ENCODE results near the gene ADCY9.

Gene ADCY9

GRCh38 chr16:3988824-3989223 is 127.4 kb downstream of the ADCY9 start:
- Histone ChIP-seq H3K27me3 (ENCODE audit: insufficient read depth, low read length) (no peaks in the 10 kb centered on the region), H3K27ac (ENCODE audit: low read depth, low read length) (no peak overlapping the region), H3K4me1 (ENCODE audit: control insufficient read depth, insufficient read depth, low read length, unreplicated experiment) (no peaks in the 10 kb centered on the region), H2AFZ (ENCODE audit: low read length, unreplicated experiment) (no peak overlapping the region), H3K79me2 (ENCODE audit: control insufficient read depth, insufficient read depth, low read length, unreplicated experiment) (no peaks in the 10 kb centered on the region), H3K36me3 (ENCODE audit: insufficient read depth, low read length) (no peaks in the 10 kb centered on the region), H3K4me3 (ENCODE audit: low read depth, low read length) (no peak overlapping the region)

- Histone ChIP-seq H3K4me1 (ENCODE audit: control insufficient read depth, insufficient read depth, low read length, unreplicated experiment) (no peaks in the 10 kb centered on the region), H2AFZ (ENCODE audit: low read length, unreplicated experiment) (no peak overlapping the region), H3K27ac (ENCODE audit: low read depth, low read length) (no peak overlapping the region), H3K27me3 (ENCODE audit: insufficient read depth, low read length) (no peaks in the 10 kb centered on the region), H3K79me2 (ENCODE audit: control insufficient read depth, insufficient read depth, low read length, unreplicated experiment) (no peaks in the 10 kb centered on the region), H3K4me3 (ENCODE audit: low read depth, low read length) (no peak overlapping the region), H3K36me3 (ENCODE audit: insufficient read depth, low read length) (no peaks in the 10 kb centered on the region)
Measured at GRCh38 chr16:3988011-3988410, 128.2 kb downstream of the ADCY9 start.

GRCh38 chr16:3987231-3987630 is 129.0 kb downstream of the ADCY9 start:
- Histone ChIP-seq H3K27ac (ENCODE audit: low read depth, low read length) (no peak overlapping the region), H2AFZ (ENCODE audit: low read length, unreplicated experiment) (no peak overlapping the region), H3K27me3 (ENCODE audit: insufficient read depth, low read length) (no peaks in the 10 kb centered on the region), H3K36me3 (ENCODE audit: insufficient read depth, low read length) (no peaks in the 10 kb centered on the region), H3K4me3 (ENCODE audit: low read depth, low read length) (no peak overlapping the region), H3K4me1 (ENCODE audit: control insufficient read depth, insufficient read depth, low read length, unreplicated experiment) (no peaks in the 10 kb centered on the region), H3K79me2 (ENCODE audit: control insufficient read depth, insufficient read depth, low read length, unreplicated experiment) (no peaks in the 10 kb centered on the region)

GRCh38 chr16:3986235-3986544 is 130.1 kb downstream of the ADCY9 start:
- H3K4me3 ChIP-seq (ENCODE audit: low read depth, low read length): no peak overlapping the region
- no peak overlapping the region for H3K27ac ChIP-seq (ENCODE audit: low read depth, low read length)
- no peaks in the 10 kb centered on the region for H3K79me2 ChIP-seq (ENCODE audit: control insufficient read depth, insufficient read depth, low read length, unreplicated experiment)
- peaks cover under 1% of the 10 kb centered on the region for H3K4me1 ChIP-seq (ENCODE audit: control insufficient read depth, insufficient read depth, low read length, unreplicated experiment)
- H3K36me3 ChIP-seq (ENCODE audit: insufficient read depth, low read length): no peaks in the 10 kb centered on the region
- no peaks in the 10 kb centered on the region for H3K27me3 ChIP-seq (ENCODE audit: insufficient read depth, low read length)
- H2AFZ ChIP-seq (ENCODE audit: low read length, unreplicated experiment): no peak overlapping the region

- H3K4me3 ChIP-seq (ENCODE audit: low read depth, low read length): no peak overlapping the region
- no peak overlapping the region for H2AFZ ChIP-seq (ENCODE audit: low read length, unreplicated experiment)
- no peaks in the 10 kb centered on the region for H3K27me3 ChIP-seq (ENCODE audit: insufficient read depth, low read length)
- no peak overlapping the region for H3K27ac ChIP-seq (ENCODE audit: low read depth, low read length)
- H3K4me1 ChIP-seq (ENCODE audit: control insufficient read depth, insufficient read depth, low read length, unreplicated experiment): peaks cover 12% of the 10 kb centered on the region
- H3K36me3 ChIP-seq (ENCODE audit: insufficient read depth, low read length): no peaks in the 10 kb centered on the region
- H3K79me2 ChIP-seq (ENCODE audit: control insufficient read depth, insufficient read depth, low read length, unreplicated experiment): no peaks in the 10 kb centered on the region
Measured at GRCh38 chr16:3984111-3985060, 131.9 kb downstream of the ADCY9 start.

- Histone ChIP-seq H3K4me3 (ENCODE audit: low read depth, low read length) (no peak overlapping the region), H3K4me1 (ENCODE audit: control insufficient read depth, insufficient read depth, low read length, unreplicated experiment) (peaks cover 12% of the 10 kb centered on the region), H3K36me3 (ENCODE audit: insufficient read depth, low read length) (no peaks in the 10 kb centered on the region), H3K79me2 (ENCODE audit: control insufficient read depth, insufficient read depth, low read length, unreplicated experiment) (no peaks in the 10 kb centered on the region), H3K27me3 (ENCODE audit: insufficient read depth, low read length) (no peaks in the 10 kb centered on the region), H3K27ac (ENCODE audit: low read depth, low read length) (no peak overlapping the region), H2AFZ (ENCODE audit: low read length, unreplicated experiment) (no peak overlapping the region)
Measured at GRCh38 chr16:3983081-3983520, 133.1 kb downstream of the ADCY9 start.

- Histone ChIP-seq H3K27ac (ENCODE audit: low read depth, low read length) (no peak overlapping the region), H3K4me3 (ENCODE audit: low read depth, low read length) (no peak overlapping the region), H3K4me1 (ENCODE audit: control insufficient read depth, insufficient read depth, low read length, unreplicated experiment) (peaks cover 12% of the 10 kb centered on the region), H2AFZ (ENCODE audit: low read length, unreplicated experiment) (no peak overlapping the region), H3K36me3 (ENCODE audit: insufficient read depth, low read length) (no peaks in the 10 kb centered on the region), H3K79me2 (ENCODE audit: control insufficient read depth, insufficient read depth, low read length, unreplicated experiment) (no peaks in the 10 kb centered on the region), H3K27me3 (ENCODE audit: insufficient read depth, low read length) (no peaks in the 10 kb centered on the region)
Measured at GRCh38 chr16:3982216-3982615, 134.0 kb downstream of the ADCY9 start.

GRCh38 chr16:3980253-3981111 is 135.8 kb downstream of the ADCY9 start:
- H3K36me3 ChIP-seq (ENCODE audit: insufficient read depth, low read length): no peaks in the 10 kb centered on the region
- no peak overlapping the region for H3K27ac ChIP-seq (ENCODE audit: low read depth, low read length)
- no peaks in the 10 kb centered on the region for H3K79me2 ChIP-seq (ENCODE audit: control insufficient read depth, insufficient read depth, low read length, unreplicated experiment)
- no peaks in the 10 kb centered on the region for H3K27me3 ChIP-seq (ENCODE audit: insufficient read depth, low read length)
- no peak overlapping the region for H3K4me3 ChIP-seq (ENCODE audit: low read depth, low read length)
- H3K4me1 ChIP-seq (ENCODE audit: control insufficient read depth, insufficient read depth, low read length, unreplicated experiment): peaks cover 12% of the 10 kb centered on the region
- no peak overlapping the region for H2AFZ ChIP-seq (ENCODE audit: low read length, unreplicated experiment)

- no peaks in the 10 kb centered on the region for H3K27me3 ChIP-seq (ENCODE audit: insufficient read depth, low read length)
- no peak overlapping the region for H3K27ac ChIP-seq (ENCODE audit: low read depth, low read length)
- H3K79me2 ChIP-seq (ENCODE audit: control insufficient read depth, insufficient read depth, low read length, unreplicated experiment): no peaks in the 10 kb centered on the region
- no peak overlapping the region for H2AFZ ChIP-seq (ENCODE audit: low read length, unreplicated experiment)
- H3K36me3 ChIP-seq (ENCODE audit: insufficient read depth, low read length): no peaks in the 10 kb centered on the region
- H3K4me1 ChIP-seq (ENCODE audit: control insufficient read depth, insufficient read depth, low read length, unreplicated experiment): peaks cover 12% of the 10 kb centered on the region
- no peak overlapping the region for H3K4me3 ChIP-seq (ENCODE audit: low read depth, low read length)
Measured at GRCh38 chr16:3979518-3979917, 136.7 kb downstream of the ADCY9 start.

- H3K27me3 ChIP-seq (ENCODE audit: insufficient read depth, low read length): no peaks in the 10 kb centered on the region
- no peaks in the 10 kb centered on the region for H3K36me3 ChIP-seq (ENCODE audit: insufficient read depth, low read length)
- H3K79me2 ChIP-seq (ENCODE audit: control insufficient read depth, insufficient read depth, low read length, unreplicated experiment): no peaks in the 10 kb centered on the region
- no peak overlapping the region for H2AFZ ChIP-seq (ENCODE audit: low read length, unreplicated experiment)
- peaks cover 12% of the 10 kb centered on the region for H3K4me1 ChIP-seq (ENCODE audit: control insufficient read depth, insufficient read depth, low read length, unreplicated experiment)
- no peak overlapping the region for H3K27ac ChIP-seq (ENCODE audit: low read depth, low read length)
- H3K4me3 ChIP-seq (ENCODE audit: low read depth, low read length): no peak overlapping the region
Measured at GRCh38 chr16:3979070-3979469, 137.2 kb downstream of the ADCY9 start.
